ENCODE results near the gene CMC2. TPM values are rescaled to one million over a fixed set of nuclear protein-coding genes. Genes with fewer than 3 reads are reported as not detected.
A peak's percentile ranks its signal among the peaks of the same experiment; 100 is the strongest.

The CMC2 gene
- total RNA-seq, 1 donor from 2014 or later = 59.8 TPM

DNA sequence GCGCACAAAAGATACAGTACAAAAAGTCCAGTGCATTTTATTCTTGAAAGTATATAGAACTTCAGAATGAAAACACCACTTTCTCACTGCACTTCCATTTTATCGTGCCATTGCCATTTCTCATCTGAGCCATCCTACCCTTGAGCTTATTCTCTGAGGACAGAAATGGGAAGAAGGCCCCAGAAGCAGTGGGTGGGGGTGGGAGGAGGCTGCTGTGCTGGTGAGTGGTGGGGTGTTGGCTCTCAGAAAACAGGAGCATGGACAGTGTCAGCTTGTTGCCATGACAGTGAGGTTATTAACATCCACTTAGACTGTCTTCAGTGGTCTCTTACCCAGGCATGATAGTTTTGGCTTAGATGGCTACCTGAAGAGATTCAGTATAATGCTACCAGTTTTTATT lies 33.4 kb upstream of the CMC2 start:
- no peak for DNase-seq (ENCODE audit: extremely low spot score, unreplicated experiment)
- Mint-ChIP-seq H3K9me3 (no peaks in the 10 kb centered on the region), H3K36me3 (peaks cover 42% of the 10 kb centered on the region), H3K4me3 (no peak overlapping the region), H3K27me3 (no peaks in the 10 kb centered on the region), H3K27ac (peak overlapping the region; percentile 8), H3K4me1 (ENCODE audit: unreplicated experiment) (peaks cover 16% of the 10 kb centered on the region)
- TF ChIP-seq, protein P1, sequence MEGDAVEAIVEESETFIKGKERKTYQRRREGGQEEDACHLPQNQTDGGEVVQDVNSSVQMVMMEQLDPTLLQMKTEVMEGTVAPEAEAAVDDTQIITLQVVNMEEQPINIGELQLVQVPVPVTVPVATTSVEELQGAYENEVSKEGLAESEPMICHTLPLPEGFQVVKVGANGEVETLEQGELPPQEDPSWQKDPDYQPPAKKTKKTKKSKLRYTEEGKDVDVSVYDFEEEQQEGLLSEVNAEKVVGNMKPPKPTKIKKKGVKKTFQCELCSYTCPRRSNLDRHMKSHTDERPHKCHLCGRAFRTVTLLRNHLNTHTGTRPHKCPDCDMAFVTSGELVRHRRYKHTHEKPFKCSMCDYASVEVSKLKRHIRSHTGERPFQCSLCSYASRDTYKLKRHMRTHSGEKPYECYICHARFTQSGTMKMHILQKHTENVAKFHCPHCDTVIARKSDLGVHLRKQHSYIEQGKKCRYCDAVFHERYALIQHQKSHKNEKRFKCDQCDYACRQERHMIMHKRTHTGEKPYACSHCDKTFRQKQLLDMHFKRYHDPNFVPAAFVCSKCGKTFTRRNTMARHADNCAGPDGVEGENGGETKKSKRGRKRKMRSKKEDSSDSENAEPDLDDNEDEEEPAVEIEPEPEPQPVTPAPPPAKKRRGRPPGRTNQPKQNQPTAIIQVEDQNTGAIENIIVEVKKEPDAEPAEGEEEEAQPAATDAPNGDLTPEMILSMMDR (conservative IDR thresholded peaks at IDR 0.05) = no peak

DNA sequence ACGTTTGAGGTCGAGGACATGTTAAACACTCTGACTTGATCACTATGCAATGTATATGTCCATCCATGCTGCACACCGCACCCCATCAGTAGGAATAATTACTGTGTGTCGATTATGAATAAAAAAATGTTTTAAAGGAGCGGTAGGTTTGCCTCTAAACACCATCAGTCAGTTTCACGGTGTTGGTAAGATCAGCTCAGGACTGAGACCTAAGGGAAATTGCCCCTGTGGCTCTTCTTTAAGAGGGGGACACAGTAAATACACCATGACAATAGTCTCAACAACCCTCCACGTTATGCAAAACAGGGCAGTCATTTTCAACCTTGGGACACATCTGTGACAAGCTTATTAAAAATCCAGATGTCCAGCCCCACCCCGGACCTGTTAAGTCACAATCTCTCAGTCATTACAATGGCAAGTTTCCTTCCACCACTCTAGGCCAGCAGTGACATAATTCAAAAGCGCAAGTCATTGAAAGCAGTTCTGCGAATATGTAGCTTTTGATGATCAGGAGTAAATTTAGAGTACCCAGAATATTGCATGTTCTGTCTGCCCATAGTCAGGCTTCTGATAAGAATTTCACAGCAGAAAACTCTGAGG lies 30.2 kb upstream of the CMC2 start:
- TF ChIP-seq, protein P1 (conservative IDR thresholded peaks at IDR 0.05) = no peak
- DNase-seq (ENCODE audit: extremely low spot score, unreplicated experiment) = no peak
- no peaks in the 10 kb centered on the region for H3K9me3 Mint-ChIP-seq

GRCh38 chr16:81035975-81036750 lies 29.5 kb upstream of the CMC2 start:
- peak overlapping the region; percentile 95 for H3K27ac Mint-ChIP-seq

More for the DNA sequence above, 30.2 kb upstream of the CMC2 start:
- Mint-ChIP-seq H3K4me3 (peak overlapping the region; percentile 93), H3K27ac (peak overlapping the region; percentile 95), H3K27me3 (no peaks in the 10 kb centered on the region), H3K4me1 (ENCODE audit: unreplicated experiment) (peaks cover 16% of the 10 kb centered on the region), H3K36me3 (peaks cover 24% of the 10 kb centered on the region)

DNA sequence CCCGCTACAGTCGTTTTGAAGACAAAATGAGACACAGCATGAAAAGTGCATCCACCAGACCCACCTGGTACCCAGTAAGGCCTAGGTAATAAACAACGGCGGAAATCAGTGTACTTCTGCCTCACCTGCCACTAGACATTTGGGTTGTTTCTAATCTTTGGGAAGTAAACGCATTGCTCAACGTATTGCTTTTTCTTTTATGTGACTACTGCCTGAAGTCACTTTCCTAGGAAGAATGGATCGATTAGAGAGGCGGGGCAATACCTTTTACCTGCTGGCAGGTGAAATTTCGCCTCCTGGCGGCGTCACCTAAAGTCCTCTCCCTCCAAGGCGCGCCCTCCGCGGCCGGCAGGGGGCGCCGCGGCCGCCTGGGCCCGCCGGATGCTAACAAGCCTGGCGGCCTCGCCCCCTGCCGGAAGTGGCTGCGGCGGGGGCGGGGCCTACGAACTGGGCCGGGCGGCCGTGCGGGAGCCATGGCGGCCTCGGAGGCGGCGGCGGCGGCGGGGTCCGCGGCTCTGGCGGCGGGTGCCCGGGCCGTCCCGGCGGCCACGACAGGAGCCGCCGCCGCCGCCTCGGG lies 28.8 kb upstream of the CMC2 start, which contains the start of gene ATMIN:
Gene ATMIN (plus strand): TSS at position 445 of the 577 bp plus-strand sequence. CDS start 29 bp downstream, at position 474.
- peaks cover 16% of the 10 kb centered on the region for H3K4me1 Mint-ChIP-seq (ENCODE audit: unreplicated experiment)
- peak within 1 kb of the TSS; percentile 93 for H3K4me3 Mint-ChIP-seq
- no peaks in the 10 kb centered on the region for H3K27me3 Mint-ChIP-seq
- peaks cover 19% of the 10 kb centered on the region for H3K36me3 Mint-ChIP-seq
- peak within 1 kb of the TSS; percentile 95 for H3K27ac Mint-ChIP-seq
- no peaks in the 10 kb centered on the region for H3K9me3 Mint-ChIP-seq
- peak; percentile 93 for DNase-seq (ENCODE audit: extremely low spot score, unreplicated experiment)
- TF ChIP-seq, protein P1 (conservative IDR thresholded peaks at IDR 0.05) = peak; percentile 100

More at GRCh38 chr16:81035975-81036750, 29.5 kb upstream of the CMC2 start:
- Mint-ChIP-seq H3K4me3 (peak overlapping the region; percentile 93), H3K9me3 (no peaks in the 10 kb centered on the region), H3K27me3 (no peaks in the 10 kb centered on the region), H3K4me1 (ENCODE audit: unreplicated experiment) (peaks cover 16% of the 10 kb centered on the region), H3K36me3 (peaks cover 24% of the 10 kb centered on the region)
- DNase-seq (ENCODE audit: extremely low spot score, unreplicated experiment) = no peak
- TF ChIP-seq, protein P1 (conservative IDR thresholded peaks at IDR 0.05) = no peak

DNA sequence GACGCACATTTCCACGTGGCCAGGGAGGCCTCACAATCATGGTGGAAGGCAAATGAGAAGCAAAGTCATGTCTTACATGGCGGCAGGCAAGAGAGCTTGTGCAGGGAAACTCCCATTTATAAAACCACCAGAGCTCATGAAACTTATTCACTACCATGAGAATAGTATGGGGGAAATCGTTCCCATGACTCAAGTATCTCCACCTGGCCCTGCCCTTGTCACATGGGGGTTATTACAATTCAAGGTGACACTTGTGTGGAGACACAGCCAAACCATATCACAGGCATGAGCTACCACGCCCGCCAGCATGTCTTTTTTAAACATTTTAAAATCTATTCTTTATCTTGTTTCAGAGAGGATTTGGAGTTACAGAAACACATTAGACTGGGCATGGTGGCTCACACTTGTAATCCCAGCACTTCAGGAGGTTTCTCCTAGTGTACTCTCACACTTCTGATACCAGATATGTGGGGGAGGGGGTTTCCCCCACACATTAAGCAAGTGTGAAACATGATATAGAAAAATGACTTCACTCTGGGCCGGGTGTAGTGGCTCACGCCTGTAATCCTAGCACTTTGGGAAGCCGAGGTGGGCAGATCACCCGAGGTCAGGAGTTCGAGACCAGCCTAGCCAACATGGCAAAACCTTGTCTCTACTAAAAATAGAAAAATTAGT lies 23.4 kb upstream of the CMC2 start:
- Mint-ChIP-seq H3K4me3 (no peak overlapping the region), H3K4me1 (ENCODE audit: unreplicated experiment) (no peaks in the 10 kb centered on the region), H3K9me3 (no peaks in the 10 kb centered on the region), H3K27ac (no peak overlapping the region), H3K27me3 (no peaks in the 10 kb centered on the region), H3K36me3 (peaks cover 18% of the 10 kb centered on the region)
- DNase-seq (ENCODE audit: extremely low spot score, unreplicated experiment) = no peak
- TF ChIP-seq, protein P1 (conservative IDR thresholded peaks at IDR 0.05) = no peak

Measured in type B pancreatic cell (in vitro differentiated cells).